Type B pancreatic cell (in vitro differentiated cells): Measurements from ENCODE around the gene SOX1. TPM values are rescaled to one million over a fixed set of nuclear protein-coding genes. Genes with fewer than 3 reads are reported as not detected.

Experiments used
- DNase-seq: peaks from one replicate; pipeline ENCODE4 v3.0.0; 2021; ENCODE audit warnings: mixed read lengths; ENCODE audit not compliant: unreplicated experiment; ENCODE audit errors: extremely low spot score
- H3K27ac Mint-ChIP-seq: 2 replicates; pipeline ENCODE4 v1.8.0; 2021; ENCODE audit warnings: mild to moderate bottlenecking, mixed read lengths
- H3K27me3 Mint-ChIP-seq: 2 replicates; pipeline ENCODE4 v1.8.0; 2021; ENCODE audit warnings: mixed read lengths
- H3K36me3 Mint-ChIP-seq: 2 replicates; pipeline ENCODE4 v1.8.0; 2021; ENCODE audit warnings: mixed read lengths
- H3K4me1 Mint-ChIP-seq: one replicate; pipeline ENCODE4 v1.8.0; 2021; ENCODE audit warnings: mixed read lengths; ENCODE audit not compliant: unreplicated experiment
- H3K4me3 Mint-ChIP-seq: 2 replicates; pipeline ENCODE4 v1.8.0; 2021; ENCODE audit warnings: mild to moderate bottlenecking, mixed read lengths
- H3K9me3 Mint-ChIP-seq: 2 replicates; pipeline ENCODE4 v1.8.0; 2021; ENCODE audit warnings: mixed read lengths
- CTCF ChIP-seq: fragments of 200-600 bp; sonication (generic); conservative IDR thresholded peaks from 2 replicates; pipeline ENCODE4 v1.5.0; 2021; ENCODE audit warnings: antibody characterized with exemption, mild to moderate bottlenecking
- total RNA-seq: library from RNA; stranded (reverse); gene quantifications from 2 replicates; pipeline ENCODE4 v1.2.1, GENCODE V29; 2021; ENCODE audit warnings: low replicate concordance

Gene SOX1
- total RNA-seq, 1 donor from 2014 or later = 1.3 TPM

- no peak for DNase-seq
- Mint-ChIP-seq H3K4me3 (no peak overlapping the region), H3K36me3 (peaks cover 3% of the 10 kb centered on the region), H3K27ac (no peak overlapping the region), H3K4me1 (peaks cover 8% of the 10 kb centered on the region), H3K9me3 (no peaks in the 10 kb centered on the region), H3K27me3 (peaks cover 97% of the 10 kb centered on the region)
- TF ChIP-seq CTCF = no peak
These were observed 43.5 kb downstream of the SOX1 start for GRCh38 chr13:112110479-112110878.

- H3K27me3 Mint-ChIP-seq = peaks cover 97% of the 10 kb centered on the region
- H3K4me3 Mint-ChIP-seq = no peak overlapping the region
These were observed 44.4 kb downstream of the SOX1 start for GRCh38 chr13:112111239-112111857.

GRCh38 chr13:112112534-112113276 lies 45.8 kb downstream of the SOX1 start:
- Mint-ChIP-seq H3K4me1 (no peaks in the 10 kb centered on the region), H3K36me3 (no peaks in the 10 kb centered on the region), H3K9me3 (no peaks in the 10 kb centered on the region), H3K4me3 (no peak overlapping the region), H3K27ac (no peak overlapping the region), H3K27me3 (peaks cover 93% of the 10 kb centered on the region)
- no peak for DNase-seq
- TF ChIP-seq CTCF = no peak

More at GRCh38 chr13:112111239-112111857, 44.4 kb downstream of the SOX1 start:
- no peaks in the 10 kb centered on the region for H3K9me3 Mint-ChIP-seq
- peaks cover 2% of the 10 kb centered on the region for H3K36me3 Mint-ChIP-seq
- peaks cover 3% of the 10 kb centered on the region for H3K4me1 Mint-ChIP-seq
- no peak for TF ChIP-seq CTCF
- H3K27ac Mint-ChIP-seq = no peak overlapping the region
- no peak for DNase-seq

- no peak overlapping the region for H3K27ac Mint-ChIP-seq
- H3K9me3 Mint-ChIP-seq = no peaks in the 10 kb centered on the region
- peaks cover 86% of the 10 kb centered on the region for H3K27me3 Mint-ChIP-seq
- no peaks in the 10 kb centered on the region for H3K36me3 Mint-ChIP-seq
- no peak for DNase-seq
- H3K4me3 Mint-ChIP-seq = no peak overlapping the region
- H3K4me1 Mint-ChIP-seq = no peaks in the 10 kb centered on the region
- no peak for TF ChIP-seq CTCF
These were observed 46.4 kb downstream of the SOX1 start for GRCh38 chr13:112113348-112113747.

GRCh38 chr13:112113851-112114250 lies 46.9 kb downstream of the SOX1 start:
- Mint-ChIP-seq H3K4me3 (no peak overlapping the region), H3K36me3 (no peaks in the 10 kb centered on the region), H3K27me3 (peaks cover 82% of the 10 kb centered on the region), H3K4me1 (no peaks in the 10 kb centered on the region), H3K9me3 (no peaks in the 10 kb centered on the region), H3K27ac (no peak overlapping the region)
- DNase-seq = no peak
- TF ChIP-seq CTCF = no peak
